Right ventricle myocardium superior (tissue), 1 donor: Measurements from ENCODE around the gene ZFP37. TPM values are rescaled to one million over a fixed set of nuclear protein-coding genes. Genes with fewer than 3 reads are reported as not detected.

Experiments
- ATAC-seq: fragments of 200-7000 bp; cut with Tn5 transposase; one replicate; pipeline ENCODE4 v1.9.1; 2020; ENCODE audit warnings: mild to moderate bottlenecking; ENCODE audit not compliant: poor library complexity
- DNase-seq: peaks from one replicate; pipeline ENCODE4 v3.0.0-alpha.2; 2020
- intact Hi-C: fragments of 100-400 bp; cut with DNase I; formaldehyde crosslinking; loops from one replicate; pipeline ENCODE4 v1.11.2; 2022
- total RNA-seq: library from RNA; stranded (reverse); fragmentation: NEBNext Ultra II Directional; extraction: Animal tissue kit (Norgen Biotek cat#: 25700); gene quantifications from one replicate; pipeline ENCODE4 v1.2.1, GENCODE V29; 2021
- donor health status: DM: no; HTN: yes; CAD: no; lungs with severe emphysema.

Gene ZFP37
- total RNA-seq, 1 donor from 2014 or later = 1.0 TPM

DNA sequence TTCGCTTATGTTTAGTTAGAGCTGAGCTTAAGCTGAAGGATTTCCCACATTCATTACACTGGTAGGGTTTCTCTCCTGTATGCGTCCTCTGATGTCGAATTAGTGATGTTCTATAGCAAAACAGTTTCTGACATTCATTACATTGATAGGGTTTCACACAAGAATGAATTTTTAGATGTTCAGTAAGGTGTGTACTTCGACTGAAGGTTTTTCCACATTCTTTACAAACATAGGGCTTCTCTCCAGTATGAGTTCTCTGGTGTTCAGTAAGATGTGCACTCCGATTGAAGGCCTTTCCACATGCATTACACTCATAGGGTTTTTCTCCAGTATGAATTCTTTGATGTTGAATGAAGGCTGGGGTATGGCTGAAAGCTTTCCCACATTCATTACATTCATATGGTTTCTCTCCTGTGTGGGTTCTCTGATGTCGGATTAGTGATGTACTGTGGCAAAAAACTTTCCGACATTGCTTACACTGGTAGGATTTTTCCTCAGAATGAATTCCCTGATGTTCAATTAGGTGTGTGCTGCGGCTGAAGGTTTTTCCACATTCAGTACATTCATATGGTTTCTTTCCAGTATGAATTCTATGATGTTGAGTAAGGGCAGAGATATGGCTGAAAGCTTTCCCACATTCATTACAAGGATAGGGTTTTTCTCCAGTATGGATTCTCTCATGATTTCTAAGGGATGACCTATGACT, 59.1 kb downstream of the ZFP37 start:
- intact Hi-C loops = no loop called here
- DNase-seq = no peak

More for the DNA sequence above, 59.1 kb downstream of the ZFP37 start:
- ATAC-seq = no peak

Other genes starting within 250 kb of the ZFP37 start
- gene SLC46A2, start 165.8 kb downstream of the ZFP37 start, total RNA-seq = not detected
- gene ZNF883, start 44.5 kb downstream of the ZFP37 start, total RNA-seq = 5.7 TPM
- 14.1 TPM for gene SLC31A2, start 94.3 kb upstream of the ZFP37 start, total RNA-seq
- gene FKBP15, start 164.6 kb upstream of the ZFP37 start, total RNA-seq = 18.1 TPM
- gene SLC31A1, start 164.8 kb upstream of the ZFP37 start, total RNA-seq = 9.4 TPM
- 40.1 TPM for gene CDC26, start 218.8 kb upstream of the ZFP37 start, total RNA-seq
- 11.0 TPM for gene PRPF4, start 218.9 kb upstream of the ZFP37 start, total RNA-seq
- gene RNF183, start 246.7 kb upstream of the ZFP37 start, total RNA-seq = not detected